ENCODE results near the gene CHRDL1.
"Not testable (repeated sequence)": the region's sequence is repeated elsewhere in the genome, so short reads cannot be mapped to it uniquely, and the experiment has no call there.

CHRDL1 gene

DNA sequence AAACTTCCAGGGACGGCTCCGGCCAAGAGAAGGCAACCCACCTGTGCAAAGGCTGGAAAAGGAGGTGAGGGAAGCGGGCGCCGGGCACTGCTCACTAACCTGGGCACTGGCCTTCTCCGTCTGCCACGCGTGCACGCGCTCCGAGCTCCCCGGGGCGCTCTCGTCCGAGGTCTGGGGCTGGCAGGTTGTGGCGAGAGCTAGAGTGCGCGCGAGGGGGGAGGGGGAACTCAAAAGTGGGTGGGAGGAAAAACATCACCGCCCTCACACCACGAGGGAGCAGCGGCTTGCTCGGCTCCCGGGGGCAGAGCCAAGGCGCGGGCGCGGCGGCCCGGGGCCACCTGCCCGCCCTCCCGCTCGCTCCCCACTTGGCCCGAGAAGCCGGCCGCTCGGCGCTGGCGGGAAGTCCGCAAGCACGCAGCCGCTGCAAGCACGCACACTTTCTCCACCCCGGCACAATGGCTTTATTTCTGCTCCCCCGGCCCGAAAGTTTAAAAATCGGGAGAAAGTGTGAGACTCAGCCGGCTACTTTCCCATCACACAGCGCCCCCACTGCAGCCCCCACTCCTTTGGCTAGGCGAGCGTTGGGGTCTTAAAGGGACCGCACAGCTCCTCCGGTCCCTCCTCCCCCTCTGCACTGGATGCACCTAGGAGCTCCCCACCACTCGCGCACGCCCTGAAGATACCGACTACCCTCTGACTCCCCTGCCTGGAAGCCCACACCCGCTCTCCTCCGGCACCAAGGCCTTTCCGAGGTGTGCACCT lies at the start of gene CHRDL1:
CHRDL1 (minus strand) TSS at position 173 of the 762 bp plus-strand sequence. CDS start 3,636 bp downstream, outside the sequence.
- DNase-seq: peak; percentile 42

- no peak for DNase-seq
Observed at GRCh38 chrX:110836982-110837381, 41.4 kb upstream of the CHRDL1 start.

DNA sequence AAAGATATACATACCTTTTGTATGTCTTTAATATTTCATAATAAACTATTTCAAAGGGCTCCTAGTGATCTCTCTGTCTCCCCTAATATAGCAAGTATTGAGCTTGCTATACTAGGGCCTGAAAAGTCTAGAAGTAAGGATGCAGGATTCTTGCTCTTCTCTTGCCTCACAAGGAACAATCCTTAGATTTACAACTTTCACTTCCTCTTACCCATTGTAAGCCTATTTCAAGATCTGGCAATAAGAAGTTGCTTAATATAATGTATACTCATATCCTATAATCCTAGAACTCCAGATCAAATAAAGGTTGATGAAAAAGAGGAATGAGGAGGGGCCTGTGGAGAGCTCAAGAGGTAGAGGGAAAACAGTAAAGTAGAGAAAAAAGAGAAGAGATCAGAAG lies 40.8 kb upstream of the CHRDL1 start:
- no peak for DNase-seq

- DNase-seq: no peak
Observed at GRCh38 chrX:110836001-110836400, 40.4 kb upstream of the CHRDL1 start.

DNA sequence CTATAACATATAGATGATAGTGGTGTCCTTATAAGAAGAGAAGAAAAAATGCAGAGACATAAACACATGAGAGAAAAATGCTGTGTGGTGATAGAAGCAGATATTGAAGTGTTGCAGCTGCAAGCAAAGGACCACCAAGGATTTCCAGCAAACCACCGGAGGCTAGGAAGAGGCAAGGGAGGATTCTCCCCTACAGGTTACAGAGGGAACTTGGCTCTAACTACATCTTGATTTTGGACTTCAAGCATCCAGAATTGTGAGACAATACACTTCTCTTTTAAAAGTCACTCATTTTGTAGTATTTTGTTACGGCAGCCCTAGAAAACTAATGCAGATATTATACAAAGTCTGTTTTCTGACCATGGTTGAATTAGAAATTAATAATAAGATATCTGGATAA lies 30.4 kb upstream of the CHRDL1 start:
- no peak for DNase-seq

DNA sequence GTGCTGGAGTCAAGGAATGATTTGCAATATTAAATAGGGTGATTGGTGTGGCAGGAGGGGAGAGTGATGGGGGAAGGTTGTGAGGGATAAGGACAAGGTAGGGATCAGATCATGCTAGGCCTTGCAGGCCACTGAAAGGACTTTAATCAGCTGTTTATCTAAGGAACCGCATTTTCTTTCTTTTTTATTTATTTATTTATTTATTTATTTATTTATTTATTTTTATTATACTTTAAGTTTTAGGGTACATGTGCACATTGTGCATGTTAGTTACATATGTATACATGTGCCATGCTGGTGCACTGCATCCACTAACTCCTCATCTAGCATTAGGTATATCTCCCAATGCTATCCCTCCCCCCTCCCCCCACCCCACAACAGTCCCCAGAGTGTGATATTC lies 20.9 kb upstream of the CHRDL1 start:
- not testable (repeated sequence) for DNase-seq

DNA sequence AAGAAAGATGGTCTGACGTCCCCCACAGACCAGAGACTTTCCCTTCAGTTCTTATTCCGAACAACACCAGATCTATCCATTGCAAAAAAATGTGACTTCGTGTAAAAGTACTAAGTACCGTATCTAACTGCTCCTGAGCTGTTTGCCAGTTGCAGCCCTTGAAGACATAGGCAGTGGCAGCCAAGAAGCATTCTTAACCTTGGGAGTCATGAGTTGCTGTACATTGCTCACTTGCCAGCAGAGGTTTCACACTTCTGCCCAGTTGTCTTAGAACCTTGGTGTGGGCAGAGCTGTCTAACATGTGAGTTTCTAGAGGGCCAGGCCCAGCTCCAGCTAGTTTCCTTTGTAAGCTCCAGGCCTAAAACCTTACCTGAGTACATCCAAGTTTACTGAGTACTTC lies 10.5 kb upstream of the CHRDL1 start:
- no peak for DNase-seq

DNA sequence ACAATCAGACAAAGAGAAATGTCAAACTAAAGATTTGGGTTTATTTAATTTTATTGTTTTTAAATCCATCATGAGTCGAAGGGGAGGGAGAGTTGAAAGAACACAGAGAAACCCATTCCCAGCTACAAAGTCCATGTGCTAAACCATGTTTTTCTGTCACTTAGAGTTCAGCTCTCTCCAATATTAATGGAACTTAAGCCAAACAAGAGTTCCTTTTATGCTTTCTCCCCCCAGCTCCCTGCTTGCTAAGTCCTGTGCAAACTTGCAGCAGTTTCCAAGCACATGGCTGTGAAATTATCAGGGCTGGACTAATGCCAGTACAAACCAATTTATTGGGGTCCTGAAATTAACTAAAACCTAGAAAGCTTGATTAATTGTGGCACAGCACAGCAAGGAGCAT lies 9.7 kb upstream of the CHRDL1 start:
- no peak for DNase-seq

DNA sequence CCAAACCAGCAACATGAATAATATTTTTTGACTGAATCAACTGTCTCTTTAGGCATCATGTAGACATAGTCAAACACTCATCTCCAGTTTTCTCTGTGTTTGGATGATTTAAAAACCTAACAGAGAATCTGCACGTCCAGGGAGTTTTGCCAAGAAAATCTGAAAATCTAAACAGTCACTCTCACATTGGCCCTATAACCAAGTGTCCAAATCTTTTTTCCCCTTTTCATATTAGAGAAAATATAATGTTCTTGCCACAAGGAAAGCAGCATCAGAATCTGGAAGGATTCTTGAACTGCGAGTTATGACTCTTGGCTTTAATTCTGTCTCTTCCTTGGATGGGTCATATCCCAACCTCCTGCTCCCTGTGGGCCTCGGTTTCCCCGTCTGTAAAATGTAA lies 8.8 kb upstream of the CHRDL1 start:
- DNase-seq: no peak

DNA sequence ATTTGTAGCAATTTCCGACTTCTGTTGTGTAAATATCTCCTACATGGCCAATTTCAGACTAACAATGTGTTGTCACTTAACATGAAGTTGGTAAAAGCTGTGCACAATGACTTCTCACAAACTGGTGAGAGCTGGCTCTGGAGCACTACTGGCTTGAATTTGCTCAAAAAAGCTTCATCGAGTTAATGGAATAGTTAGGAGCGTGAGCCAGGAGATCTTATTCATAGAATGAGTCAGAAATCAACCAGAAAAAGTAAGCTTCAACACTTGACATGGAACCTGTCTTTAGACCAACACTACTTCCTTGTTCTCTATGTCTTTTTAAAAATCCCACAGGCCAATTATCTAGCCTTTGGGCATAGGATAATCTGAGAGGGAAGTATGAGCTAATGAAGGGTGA lies 7.9 kb upstream of the CHRDL1 start:
- DNase-seq: no peak

- DNase-seq: no peak
Observed at GRCh38 chrX:110796407-110796697, 735 bp upstream of the CHRDL1 start.

DNA sequence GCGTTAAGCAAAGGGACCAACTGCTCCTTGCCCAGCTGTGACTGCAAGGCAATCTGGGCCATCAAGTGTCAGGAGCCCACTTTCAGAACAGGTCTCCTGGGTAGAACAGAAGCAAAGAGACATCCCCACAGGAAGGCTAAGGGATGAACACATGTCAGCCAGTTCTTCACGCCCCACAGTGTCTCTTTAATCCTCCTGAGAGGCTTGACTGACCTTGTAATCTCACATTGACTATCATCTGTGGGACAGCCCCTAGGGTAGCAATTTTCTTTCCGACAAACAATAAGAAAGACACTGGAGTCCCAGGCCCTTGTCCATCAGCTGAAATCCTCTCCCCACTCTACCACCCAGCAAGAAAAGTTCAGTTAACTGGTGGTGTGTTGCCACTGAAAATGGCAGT lies 1.0 kb downstream of the CHRDL1 start:
- no peak for DNase-seq

- DNase-seq: no peak
Observed at GRCh38 chrX:110791071-110791470, 4.5 kb downstream of the CHRDL1 start.

GRCh38 chrX:110786486-110786885 lies 9.1 kb downstream of the CHRDL1 start:
- DNase-seq: no peak

DNA sequence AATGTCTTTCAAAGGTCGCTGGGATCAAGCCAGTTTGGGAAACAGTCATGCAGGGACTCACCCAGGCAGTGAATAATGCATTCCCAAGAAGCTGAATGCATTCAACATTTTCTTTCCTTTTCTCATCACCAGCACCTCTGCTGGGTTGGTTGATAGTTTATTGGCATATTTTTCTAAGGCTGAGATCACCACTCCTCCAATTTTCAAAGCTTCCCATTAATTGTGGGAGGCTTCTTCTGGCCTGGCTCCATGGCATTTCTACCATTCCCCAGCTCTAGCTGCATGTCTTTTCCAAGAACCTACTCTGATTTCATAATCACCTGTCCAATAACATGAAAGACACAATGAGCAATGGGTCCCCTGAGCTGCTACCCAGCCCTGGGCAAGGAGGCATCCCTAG lies 35.8 kb downstream of the CHRDL1 start:
- no peak for DNase-seq

GRCh38 chrX:110758781-110759422 lies 36.7 kb downstream of the CHRDL1 start:
- DNase-seq: no peak

GRCh38 chrX:110755611-110756010 lies 40.0 kb downstream of the CHRDL1 start:
- DNase-seq: no peak

DNA sequence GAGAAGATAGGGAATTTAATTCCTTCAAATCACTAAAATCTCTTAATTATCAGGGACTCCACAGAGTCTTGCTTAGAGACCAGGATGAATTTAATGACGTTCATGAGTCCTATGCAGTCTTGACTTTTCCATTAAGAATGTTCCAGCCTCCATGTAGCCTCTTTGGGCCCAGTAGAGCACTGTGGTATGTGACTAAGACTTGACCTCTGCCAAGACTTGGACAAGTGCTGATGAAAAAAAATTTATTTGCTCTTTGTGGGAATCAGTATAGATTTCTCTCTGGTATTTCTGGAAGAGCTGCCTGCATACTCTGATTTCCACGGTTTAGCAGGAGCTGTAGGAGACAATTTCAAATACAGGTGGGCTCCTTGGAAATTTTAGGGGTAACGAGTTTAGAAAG lies 40.6 kb downstream of the CHRDL1 start:
- no peak for DNase-seq

GRCh38 chrX:110750526-110751189 lies 45.0 kb downstream of the CHRDL1 start:
- DNase-seq: no peak

- no peak for DNase-seq
Observed at GRCh38 chrX:110748256-110748806, 47.3 kb downstream of the CHRDL1 start.

DNA sequence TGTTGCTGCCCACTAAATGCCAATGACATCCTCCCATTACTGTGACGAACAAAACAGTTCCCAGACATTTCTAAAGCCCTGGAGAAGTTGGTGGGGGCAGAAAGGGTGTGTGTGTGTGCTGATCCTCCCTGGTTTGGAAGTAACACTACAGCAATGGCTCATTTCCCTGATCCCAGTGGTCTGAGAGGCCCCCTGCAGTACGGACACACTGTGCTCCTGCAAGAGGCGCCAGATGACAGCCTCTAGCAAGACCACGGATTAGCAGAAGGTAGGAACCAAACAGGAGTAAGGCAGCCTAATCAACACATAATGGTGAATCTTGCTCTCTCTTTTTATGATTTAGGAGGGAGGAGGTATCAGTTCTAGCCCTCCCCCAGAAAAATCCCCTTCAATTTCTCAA lies 49.6 kb downstream of the CHRDL1 start:
- no peak for DNase-seq

DNA sequence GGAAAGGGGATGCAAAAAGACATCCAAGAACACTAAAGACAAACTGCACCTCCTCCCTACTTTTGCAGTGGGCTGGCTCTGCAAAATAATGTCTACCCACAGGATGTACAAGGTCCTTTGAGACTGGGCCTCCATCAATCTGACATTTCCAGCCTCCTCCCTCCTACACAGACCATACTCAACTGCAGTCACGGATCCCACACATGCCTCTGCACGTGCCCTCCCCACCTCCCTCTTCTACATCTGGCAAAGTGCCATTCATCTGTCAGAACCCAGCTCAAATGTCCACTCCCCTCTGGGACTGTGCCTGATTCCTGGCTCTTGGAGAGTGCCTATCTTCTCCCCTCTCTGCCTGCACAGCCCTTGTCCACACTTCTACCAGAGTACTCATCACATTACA lies 50.3 kb downstream of the CHRDL1 start:
- DNase-seq: no peak

GRCh38 chrX:110743679-110744340 lies 51.8 kb downstream of the CHRDL1 start:
- no peak for DNase-seq
